Heart left ventricle (tissue), 13 donors: Measurements from ENCODE around the gene LYAR.

Experiments
- CTCF ChIP-seq, 12 donors: fragments of 200-600 bp; sonication (generic) in 4 of 12; IDR thresholded peaks; one replicate each; pipeline versions ENCODE4 v1.5.0 to v1.8.0; 2018 to 2022; ENCODE audit warnings: antibody characterized with exemption in 12 of 12, mild to moderate bottlenecking in 5 of 12
- POLR2A ChIP-seq, 2 donors: fragments of 450-650 bp; IDR thresholded peaks; one replicate each; pipeline ENCODE4 v1.6.1; 2017; ENCODE audit warnings: antibody characterized with exemption in 2 of 2, mild to moderate bottlenecking in 2 of 2, moderate library complexity in 2 of 2
- donor health status: ischemic (EF 13 %, LVEDD 7.1; RV severe dilation, severe dysfunction).
- donor health status: DM: no; HTN: yes; CAD: no.
- donor health status: DM: no; HTN: no; CAD: no.
- donor health status: ischemic (EF 25% LVEDD 6.9; RV normal size, moderate dysfunction).
- donor health status: ischemic (EF 25% LVEDD 5.7; RV mildly dilated, moderate dysfunction).
- donor health status: ischemic (EF 35%, LVEDD 5.7; RV mildly dilated, moderate dysfunction).
- donor health status: nonischemic (EF 11% LVEDD 7.7; RV severe dilation, severe dysfunction).
- donor health status: DM: yes; HTN: yes; CAD: no.
- donor health status: PGD.
- donor health status: ischemic (EF 29% LVEDD 5.4; RV normal size, mild dysfunction).
- donor health status: nonischemic (EF 23%, LVEDD 6.1; RV moderate dilation, normal function).

- TF ChIP-seq CTCF (IDR thresholded peaks at IDR 0.05) (no peak), POLR2A (IDR thresholded peaks at IDR 0.05) (no peak)
Observed at GRCh38 chr4:4245172-4245571, 44.8 kb downstream of the LYAR start.
